ENCODE data around the gene FOCAD.

The FOCAD gene

DNA sequence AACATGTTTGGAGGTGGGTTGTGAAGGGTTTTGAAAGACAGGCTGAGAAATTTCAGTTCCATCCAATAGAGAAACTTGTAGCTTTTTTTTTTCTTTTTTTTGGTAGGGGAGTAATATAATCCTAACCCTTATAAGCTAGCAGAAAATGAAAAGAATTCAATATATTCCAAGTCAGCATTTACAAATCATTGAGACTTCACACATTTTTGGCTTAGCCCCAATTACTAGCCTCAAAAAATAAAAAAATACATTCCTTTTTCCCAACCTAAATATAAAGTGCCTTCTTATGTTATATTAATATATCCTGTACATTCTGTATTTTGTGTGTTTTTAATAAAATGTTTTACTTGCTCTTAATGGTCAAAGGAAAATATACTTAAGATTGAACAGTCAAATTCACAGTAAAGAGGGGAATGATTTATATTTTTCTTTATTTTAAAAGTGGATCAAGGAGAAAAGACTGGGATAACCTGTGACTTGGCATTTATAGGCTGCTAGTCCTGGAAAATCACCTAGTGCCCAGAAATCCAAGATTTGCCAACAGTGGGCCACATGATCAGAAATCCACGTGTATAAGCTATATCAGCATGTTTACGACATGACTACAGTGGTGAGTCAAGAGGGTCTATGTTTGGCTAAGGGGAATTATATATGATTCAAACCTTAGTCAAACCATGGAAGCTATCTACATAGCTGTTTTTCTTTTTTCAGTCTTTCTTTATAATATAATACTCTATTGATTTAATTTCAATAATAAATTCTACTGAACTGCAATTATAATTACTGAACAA, 332.8 kb downstream of the FOCAD start:
- DNase-seq (ENCODE audit: low read depth) = no peak
- H3K4me3 ChIP-seq (ENCODE audit: low read depth, low read length) = no peak overlapping the region
- in situ Hi-C loops (cut with HindIII; ENCODE audit: low sequenced_read_pairs) = no loop called here
- TF ChIP-seq CTCF (IDR thresholded peaks at IDR 0.05; ENCODE audit: low read depth, low read length, missing control alignments) = no peak

- TF ChIP-seq CTCF (IDR thresholded peaks at IDR 0.05; ENCODE audit: low read depth, low read length, missing control alignments) = no peak
- H3K4me3 ChIP-seq (ENCODE audit: low read depth, low read length) = no peak overlapping the region
- in situ Hi-C loops (cut with HindIII; ENCODE audit: low sequenced_read_pairs) = no loop called here
- DNase-seq (ENCODE audit: low read depth) = no peak
Measured at GRCh38 chr9:21018177-21018576, 334.1 kb downstream of the FOCAD start.

GRCh38 chr9:21023861-21024260, 339.8 kb downstream of the FOCAD start:
- DNase-seq (ENCODE audit: low read depth) = no peak
- in situ Hi-C loops (cut with HindIII; ENCODE audit: low sequenced_read_pairs) = no loop called here
- H3K4me3 ChIP-seq (ENCODE audit: low read depth, low read length) = no peak overlapping the region
- no peak for TF ChIP-seq CTCF (IDR thresholded peaks at IDR 0.05; ENCODE audit: low read depth, low read length, missing control alignments)

- TF ChIP-seq CTCF (IDR thresholded peaks at IDR 0.05; ENCODE audit: low read depth, low read length, missing control alignments) = no peak
- H3K4me3 ChIP-seq (ENCODE audit: low read depth, low read length) = no peak overlapping the region
- DNase-seq (ENCODE audit: low read depth) = no peak
- in situ Hi-C loops (cut with HindIII; ENCODE audit: low sequenced_read_pairs) = no loop called here
Measured at GRCh38 chr9:21027295-21027694, 343.2 kb downstream of the FOCAD start.

GRCh38 chr9:21028466-21028865, 344.4 kb downstream of the FOCAD start:
- in situ Hi-C loops (cut with HindIII; ENCODE audit: low sequenced_read_pairs) = no loop called here
- DNase-seq (ENCODE audit: low read depth) = no peak
- H3K4me3 ChIP-seq (ENCODE audit: low read depth, low read length) = no peak overlapping the region

GRCh38 chr9:21029661-21030060, 345.6 kb downstream of the FOCAD start:
- no peak overlapping the region for H3K4me3 ChIP-seq (ENCODE audit: low read depth, low read length)
- TF ChIP-seq CTCF (IDR thresholded peaks at IDR 0.05; ENCODE audit: low read depth, low read length, missing control alignments) = no peak
- in situ Hi-C loops (cut with HindIII; ENCODE audit: low sequenced_read_pairs) = no loop called here
- DNase-seq (ENCODE audit: low read depth) = no peak

More at GRCh38 chr9:21028466-21028865, 344.4 kb downstream of the FOCAD start:
- no peak for TF ChIP-seq CTCF (IDR thresholded peaks at IDR 0.05; ENCODE audit: low read depth, low read length, missing control alignments)
